Measurements from ENCODE around the gene ZNF684.

Gene ZNF684

GRCh38 chr1:40583980-40584379, 52.5 kb downstream of the ZNF684 start:
- Histone ChIP-seq H3K27ac (ENCODE audit: poor library complexity, severe bottlenecking) (no peak overlapping the region), H3K4me3 (ENCODE audit: severe bottlenecking) (no peak overlapping the region), H3K27me3 (ENCODE audit: insufficient read depth, poor library complexity, severe bottlenecking) (no peaks in the 10 kb centered on the region), H3K4me1 (ENCODE audit: insufficient read depth, poor library complexity, severe bottlenecking) (no peaks in the 10 kb centered on the region), H3K9me3 (ENCODE audit: severe bottlenecking) (no peaks in the 10 kb centered on the region), H3K36me3 (ENCODE audit: low read depth) (no peaks in the 10 kb centered on the region)
- ATAC-seq (ENCODE audit: low read depth) (no peak), DNase-seq (ENCODE audit: low spot score) (no peak)
- no peak for TF ChIP-seq CTCF (IDR thresholded peaks at IDR 0.05; ENCODE audit: poor library complexity, severe bottlenecking)

- no peak for ATAC-seq (ENCODE audit: low read depth)
- no peaks in the 10 kb centered on the region for H3K27me3 ChIP-seq (ENCODE audit: insufficient read depth, poor library complexity, severe bottlenecking)
- no peak overlapping the region for H3K4me3 ChIP-seq (ENCODE audit: severe bottlenecking)
- no peaks in the 10 kb centered on the region for H3K9me3 ChIP-seq (ENCODE audit: severe bottlenecking)
- H3K4me1 ChIP-seq (ENCODE audit: insufficient read depth, poor library complexity, severe bottlenecking) = no peaks in the 10 kb centered on the region
- DNase-seq (ENCODE audit: low spot score) = no peak
- H3K27ac ChIP-seq (ENCODE audit: poor library complexity, severe bottlenecking) = no peak overlapping the region
- no peak for TF ChIP-seq CTCF (IDR thresholded peaks at IDR 0.05; ENCODE audit: poor library complexity, severe bottlenecking)
- no peaks in the 10 kb centered on the region for H3K36me3 ChIP-seq (ENCODE audit: low read depth)
Observed at GRCh38 chr1:40588586-40588985, 57.1 kb downstream of the ZNF684 start.

- no peaks in the 10 kb centered on the region for H3K27me3 ChIP-seq (ENCODE audit: insufficient read depth, poor library complexity, severe bottlenecking)
- ATAC-seq (ENCODE audit: low read depth) (peak; percentile 70; the same call in 2 of the 3 replicates), DNase-seq (ENCODE audit: low spot score) (no peak)
- H3K27ac ChIP-seq (ENCODE audit: poor library complexity, severe bottlenecking) = no peak overlapping the region
- H3K9me3 ChIP-seq (ENCODE audit: severe bottlenecking) = no peaks in the 10 kb centered on the region
- no peaks in the 10 kb centered on the region for H3K4me1 ChIP-seq (ENCODE audit: insufficient read depth, poor library complexity, severe bottlenecking)
- peak; percentile 76 for TF ChIP-seq CTCF (IDR thresholded peaks at IDR 0.05; ENCODE audit: poor library complexity, severe bottlenecking)
- no peaks in the 10 kb centered on the region for H3K36me3 ChIP-seq (ENCODE audit: low read depth)
- H3K4me3 ChIP-seq (ENCODE audit: severe bottlenecking) = no peak overlapping the region
Observed at GRCh38 chr1:40592107-40592803, 60.8 kb downstream of the ZNF684 start.

GRCh38 chr1:40593449-40594186, 62.2 kb downstream of the ZNF684 start:
- Histone ChIP-seq H3K27ac (ENCODE audit: poor library complexity, severe bottlenecking) (no peak overlapping the region), H3K27me3 (ENCODE audit: insufficient read depth, poor library complexity, severe bottlenecking) (no peaks in the 10 kb centered on the region), H3K36me3 (ENCODE audit: low read depth) (no peaks in the 10 kb centered on the region), H3K4me3 (ENCODE audit: severe bottlenecking) (no peak overlapping the region), H3K9me3 (ENCODE audit: severe bottlenecking) (no peaks in the 10 kb centered on the region), H3K4me1 (ENCODE audit: insufficient read depth, poor library complexity, severe bottlenecking) (no peaks in the 10 kb centered on the region)
- no peak for TF ChIP-seq CTCF (IDR thresholded peaks at IDR 0.05; ENCODE audit: poor library complexity, severe bottlenecking)
- ATAC-seq (ENCODE audit: low read depth) (no peak), DNase-seq (ENCODE audit: low spot score) (no peak)

GRCh38 chr1:40594187-40594531, 62.7 kb downstream of the ZNF684 start:
- Histone ChIP-seq H3K4me3 (ENCODE audit: severe bottlenecking) (no peak overlapping the region), H3K27ac (ENCODE audit: poor library complexity, severe bottlenecking) (no peak overlapping the region), H3K27me3 (ENCODE audit: insufficient read depth, poor library complexity, severe bottlenecking) (no peaks in the 10 kb centered on the region), H3K36me3 (ENCODE audit: low read depth) (no peaks in the 10 kb centered on the region), H3K9me3 (ENCODE audit: severe bottlenecking) (no peaks in the 10 kb centered on the region), H3K4me1 (ENCODE audit: insufficient read depth, poor library complexity, severe bottlenecking) (no peaks in the 10 kb centered on the region)
- DNase-seq (ENCODE audit: low spot score) (no peak), ATAC-seq (ENCODE audit: low read depth) (no peak)
- TF ChIP-seq CTCF (IDR thresholded peaks at IDR 0.05; ENCODE audit: poor library complexity, severe bottlenecking) = no peak
